ENCODE data around the gene SPDYE18.
"Not testable (repeated sequence)": the region's sequence is repeated elsewhere in the genome, so short reads cannot be mapped to it uniquely, and the experiment has no call there.

Gene SPDYE18

DNA sequence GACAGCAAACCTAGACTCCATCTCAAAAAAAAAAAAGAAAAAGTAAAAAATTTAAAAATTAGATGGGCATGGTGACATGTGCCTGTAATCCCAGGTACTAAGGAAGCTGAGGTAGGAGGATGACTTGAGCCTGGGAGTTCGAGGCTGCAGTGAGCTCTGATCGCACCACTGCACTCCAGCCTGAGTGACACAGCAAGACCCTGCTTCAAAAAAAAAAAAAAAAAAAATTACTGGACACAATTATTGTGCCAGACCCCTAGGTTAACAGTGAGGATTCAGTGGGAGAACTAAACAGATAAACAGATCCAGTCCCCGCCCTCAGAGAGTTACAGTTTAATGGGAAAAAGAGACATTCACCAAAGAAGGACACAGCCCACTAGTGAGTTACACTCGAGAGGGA, 1.4 kb upstream of the SPDYE18 start:
- DNase-seq (ENCODE audit: low spot score in 2 of 2); ATAC-seq; H3K36me3 Mint-ChIP-seq; H3K4me1 Mint-ChIP-seq; H3K27ac Mint-ChIP-seq; H3K4me3 Mint-ChIP-seq; H3K9me3 Mint-ChIP-seq: not testable (repeated sequence)

DNA sequence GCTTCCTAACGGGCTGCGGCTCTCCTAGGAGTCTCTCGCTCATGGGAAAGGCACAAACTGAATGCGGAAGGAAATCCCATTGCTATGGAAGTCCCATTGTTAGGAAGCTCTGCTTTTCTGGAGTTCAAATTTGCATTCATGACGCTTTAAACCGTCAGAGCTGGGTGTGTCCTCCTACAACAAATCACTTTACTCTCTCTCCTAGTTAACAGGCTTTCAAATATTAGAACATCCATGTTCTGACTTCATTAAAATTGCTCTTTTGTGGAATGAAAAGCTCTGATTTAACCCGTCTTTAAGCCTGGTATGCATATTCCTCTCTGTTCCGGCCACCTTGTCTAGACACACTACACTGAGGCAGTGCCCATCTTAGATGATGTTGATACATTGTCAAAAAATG, 30.1 kb downstream of the SPDYE18 start, which contains the start of gene SPDYE17:
Gene SPDYE17 (minus strand): TSS at position 101 of the 400 bp plus-strand sequence. CDS start 1,791 bp downstream, outside the sequence.
- not testable (repeated sequence) for DNase-seq (ENCODE audit: low spot score in 2 of 2); ATAC-seq; H3K9me3 Mint-ChIP-seq; H3K36me3 Mint-ChIP-seq; H3K4me1 Mint-ChIP-seq; H3K4me3 Mint-ChIP-seq; H3K27ac Mint-ChIP-seq

DNA sequence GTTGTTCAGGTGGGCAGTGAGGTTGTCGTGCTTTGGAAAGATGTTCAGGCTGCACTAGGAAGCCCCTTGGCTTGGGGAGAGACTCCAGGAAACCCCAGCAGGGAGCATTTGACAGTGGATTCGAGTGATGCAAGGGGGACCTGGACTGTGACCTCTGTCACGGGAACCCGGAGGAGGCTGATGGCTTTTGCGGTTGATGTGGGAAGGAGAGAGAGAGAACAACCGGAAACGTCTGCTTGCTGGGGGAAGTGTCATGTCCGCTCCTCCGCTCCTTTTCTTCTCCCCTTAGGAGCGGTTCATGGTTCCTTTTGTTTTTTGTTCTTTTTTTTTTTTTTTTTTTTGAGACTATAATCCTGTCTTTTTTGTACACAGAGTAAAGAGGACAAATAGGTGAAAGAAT, 36.0 kb downstream of the SPDYE18 start:
- not testable (repeated sequence) for H3K4me3 Mint-ChIP-seq; H3K4me1 Mint-ChIP-seq; DNase-seq (ENCODE audit: low spot score in 2 of 2); H3K36me3 Mint-ChIP-seq; H3K9me3 Mint-ChIP-seq; H3K27ac Mint-ChIP-seq; ATAC-seq

DNA sequence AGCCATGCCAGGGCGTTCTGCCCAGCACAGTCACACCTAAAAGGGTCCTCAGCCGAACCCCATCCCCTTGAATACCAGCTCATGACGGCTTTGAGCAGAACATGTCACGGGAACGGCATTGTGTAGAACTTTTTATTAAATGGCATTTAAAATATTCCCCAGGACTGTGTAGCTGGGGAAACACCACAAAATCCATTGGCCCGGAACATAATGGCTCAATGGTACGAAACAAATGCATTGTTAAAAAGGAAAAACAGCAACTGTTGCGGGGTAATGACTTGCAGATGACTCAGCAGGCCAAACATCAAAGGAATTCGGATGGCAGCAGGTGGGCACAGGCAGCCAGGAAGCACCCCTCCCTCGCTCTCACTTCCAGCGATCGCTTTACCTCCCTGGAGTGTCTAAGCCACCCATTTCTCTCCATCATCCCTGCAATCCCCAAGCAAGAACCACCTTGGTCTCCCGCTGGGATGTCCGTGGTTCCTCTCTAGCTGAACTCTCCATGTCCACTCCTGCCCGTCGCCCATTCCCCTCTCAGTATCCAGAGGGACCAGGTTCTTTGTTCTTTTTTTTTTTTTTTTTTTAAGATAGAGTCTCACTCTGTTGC, 52.2 kb downstream of the SPDYE18 start:
- not testable (repeated sequence) for H3K4me3 Mint-ChIP-seq; H3K36me3 Mint-ChIP-seq; DNase-seq (ENCODE audit: low spot score in 2 of 2); H3K9me3 Mint-ChIP-seq; H3K27ac Mint-ChIP-seq; ATAC-seq; H3K4me1 Mint-ChIP-seq

DNA sequence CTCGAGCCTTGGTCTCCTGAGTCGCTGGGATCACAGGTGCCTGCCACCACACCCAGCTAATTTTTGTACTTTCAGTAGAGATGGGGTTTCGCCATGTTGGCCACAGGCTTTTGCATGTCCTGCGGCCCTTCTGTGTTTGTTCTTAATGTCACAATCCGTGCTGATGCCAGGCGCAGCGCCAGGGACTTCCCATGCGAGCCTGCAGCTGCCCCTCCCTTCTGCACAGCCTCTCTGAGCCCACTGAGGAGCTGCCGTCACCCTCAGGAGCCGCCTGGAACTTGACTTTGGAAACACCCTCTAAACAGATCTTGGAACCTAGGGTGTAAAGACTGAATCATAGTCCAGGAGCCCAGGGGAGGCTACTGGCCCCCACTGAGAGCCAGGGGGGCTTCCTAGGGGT, 54.4 kb downstream of the SPDYE18 start:
- ATAC-seq; H3K9me3 Mint-ChIP-seq; H3K4me1 Mint-ChIP-seq; H3K36me3 Mint-ChIP-seq; H3K4me3 Mint-ChIP-seq; DNase-seq (ENCODE audit: low spot score in 2 of 2); H3K27ac Mint-ChIP-seq: not testable (repeated sequence)

DNA sequence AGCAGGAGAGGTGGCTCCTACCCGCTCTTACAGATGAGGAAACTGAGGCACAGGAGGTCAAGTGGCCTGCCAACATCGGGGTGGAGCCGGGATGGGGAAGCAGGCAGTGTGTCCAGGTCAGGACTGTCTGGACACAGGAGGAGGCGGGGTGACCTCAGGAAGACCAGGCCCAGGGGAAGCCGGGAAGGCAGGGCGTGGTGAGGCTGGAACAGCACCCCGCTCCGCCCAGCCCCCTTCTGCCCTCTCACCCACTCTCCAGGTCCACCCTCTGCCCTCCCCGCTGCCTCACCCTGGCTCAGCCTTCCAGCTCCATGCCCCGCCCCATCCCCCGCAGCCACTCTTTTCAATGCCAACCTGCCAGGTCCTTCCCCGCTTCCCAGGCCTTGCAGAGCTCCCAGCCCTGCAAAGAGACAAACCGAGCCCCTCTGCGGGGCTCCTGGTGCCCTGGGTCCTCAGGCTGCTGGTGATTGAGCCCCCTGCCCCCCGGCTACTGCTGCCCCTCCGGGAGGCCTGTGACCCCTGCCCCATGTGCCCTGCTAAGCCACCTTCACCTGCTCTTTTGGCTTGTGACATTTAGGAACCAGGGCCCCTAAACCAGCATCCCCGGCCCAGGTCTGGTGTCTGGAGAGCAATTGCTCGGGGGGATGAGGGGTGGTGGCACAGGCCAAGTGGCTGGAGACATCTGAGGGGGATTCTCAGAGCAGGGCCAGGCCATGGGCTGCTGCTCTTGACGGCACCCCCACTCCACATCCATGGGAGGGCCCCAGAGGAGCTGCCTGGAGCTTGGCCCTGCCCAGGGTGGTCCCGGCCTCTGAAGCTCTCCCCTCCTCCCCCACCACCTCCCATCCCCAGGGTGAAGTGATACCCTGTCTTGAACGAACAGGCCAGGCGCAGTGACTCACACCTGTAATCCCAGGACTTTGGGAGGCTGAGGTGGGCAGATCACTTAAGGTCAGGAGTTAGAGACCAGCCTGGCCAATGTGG, 55.9 kb downstream of the SPDYE18 start:
- H3K27ac Mint-ChIP-seq; ATAC-seq; DNase-seq (ENCODE audit: low spot score in 2 of 2); H3K36me3 Mint-ChIP-seq; H3K4me3 Mint-ChIP-seq; H3K9me3 Mint-ChIP-seq; H3K4me1 Mint-ChIP-seq: not testable (repeated sequence)

DNA sequence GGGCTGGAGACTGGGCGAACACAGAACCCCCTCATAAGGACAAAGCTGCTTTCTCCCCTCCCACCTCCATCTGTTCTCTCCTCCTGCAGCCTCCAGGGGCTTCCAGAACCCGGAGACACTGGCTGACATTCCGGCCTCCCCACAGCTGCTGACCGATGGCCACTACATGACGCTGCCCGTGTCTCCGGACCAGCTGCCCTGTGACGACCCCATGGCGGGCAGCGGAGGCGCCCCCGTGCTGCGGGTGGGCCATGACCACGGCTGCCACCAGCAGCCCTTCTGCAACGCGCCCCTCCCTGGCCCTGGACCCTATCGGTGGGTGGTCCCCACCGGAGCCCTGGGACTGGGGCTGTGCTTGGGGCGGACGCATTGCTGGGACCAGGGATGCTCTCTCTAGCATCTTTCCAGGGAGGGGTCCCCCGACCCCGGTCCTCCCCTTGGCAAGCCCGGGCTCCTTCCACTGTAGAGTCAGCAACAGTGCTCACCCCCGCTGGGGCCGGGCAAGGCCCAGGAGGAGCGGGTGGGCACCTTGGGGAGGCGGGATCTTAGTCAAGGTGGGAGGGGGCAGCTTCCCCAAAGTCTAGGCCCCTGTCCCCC, 56.8 kb downstream of the SPDYE18 start:
- ATAC-seq (peak; percentile 25), DNase-seq (ENCODE audit: low spot score in 2 of 2) (peak in 1 of 2 donors; percentile 36)
- not testable (repeated sequence) for H3K27ac Mint-ChIP-seq, H3K4me3 Mint-ChIP-seq, H3K9me3 Mint-ChIP-seq, H3K4me1 Mint-ChIP-seq, H3K36me3 Mint-ChIP-seq

DNA sequence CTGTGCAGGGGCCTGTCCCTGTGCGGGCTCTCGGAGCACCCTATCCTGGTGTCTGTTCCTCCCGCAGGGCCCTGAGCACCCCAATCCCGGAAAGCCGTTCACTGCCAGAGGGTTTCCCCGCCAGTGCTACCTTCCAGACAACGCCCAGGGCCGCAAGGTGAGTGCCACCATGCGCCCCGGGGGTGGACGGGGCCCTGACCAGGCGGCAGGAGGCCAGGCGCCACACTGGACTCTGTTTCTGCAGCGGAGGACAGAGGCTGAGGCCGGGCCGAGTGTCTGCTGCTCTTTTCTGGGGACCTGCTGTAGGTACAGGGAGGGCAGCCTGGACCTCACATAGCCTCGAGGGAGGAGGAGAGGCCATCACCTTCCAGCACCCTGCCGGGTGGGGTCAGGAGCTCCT, 58.2 kb downstream of the SPDYE18 start:
- not testable (repeated sequence) for H3K4me3 Mint-ChIP-seq, H3K27ac Mint-ChIP-seq, H3K9me3 Mint-ChIP-seq, H3K4me1 Mint-ChIP-seq, ATAC-seq, H3K36me3 Mint-ChIP-seq
- peak in 1 of 2 donors; percentile 12 for DNase-seq (ENCODE audit: low spot score in 2 of 2)

DNA sequence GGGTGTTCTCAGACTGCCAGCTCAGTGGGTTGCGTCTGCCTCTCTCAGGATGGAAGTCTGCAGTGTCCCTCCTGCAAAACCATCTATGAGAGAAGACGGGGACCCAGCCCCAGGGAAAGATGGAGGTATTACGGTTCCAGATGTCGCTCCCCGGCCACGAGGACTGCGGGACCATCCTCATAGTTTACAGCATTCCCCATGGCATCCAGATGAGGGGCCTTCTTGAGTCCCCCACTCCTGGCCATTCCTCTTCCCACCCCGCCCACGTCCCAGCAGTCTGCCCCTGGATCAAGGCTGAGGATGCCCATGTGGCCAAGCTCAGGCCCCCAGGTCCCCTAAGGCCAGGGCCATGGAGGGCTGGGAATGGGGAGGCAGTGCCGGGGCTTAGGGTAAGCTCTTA, 59.1 kb downstream of the SPDYE18 start:
- ATAC-seq; H3K36me3 Mint-ChIP-seq; H3K27ac Mint-ChIP-seq; H3K4me1 Mint-ChIP-seq; H3K4me3 Mint-ChIP-seq; H3K9me3 Mint-ChIP-seq; DNase-seq (ENCODE audit: low spot score in 2 of 2): not testable (repeated sequence)

DNA sequence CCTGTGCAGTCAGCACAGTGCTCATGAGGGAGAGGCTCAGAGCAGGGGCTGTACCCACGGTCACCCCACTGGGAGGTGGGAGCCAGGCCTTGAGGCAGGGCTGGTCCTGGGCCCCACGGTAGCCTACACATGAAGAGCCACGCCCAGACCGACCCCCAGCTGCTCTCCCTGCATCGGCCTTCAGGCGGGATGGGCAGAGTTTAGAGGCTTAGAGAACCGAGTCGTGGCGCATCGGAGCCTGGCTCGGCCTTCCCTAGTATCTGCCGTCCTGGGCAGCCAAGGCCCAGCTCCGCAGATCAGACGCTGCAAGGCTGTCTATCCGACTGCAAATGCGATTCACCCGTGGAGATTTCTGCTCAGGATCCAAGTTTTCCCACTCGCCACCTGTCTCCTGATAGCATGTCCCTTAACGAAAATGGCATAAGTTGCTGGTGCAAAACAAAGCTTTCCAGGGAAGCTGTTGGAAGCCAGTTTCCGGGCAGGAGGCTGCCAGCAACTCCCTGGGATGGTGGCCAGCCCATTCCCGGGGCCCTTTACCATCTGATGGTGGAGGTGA, 59.6 kb downstream of the SPDYE18 start:
- H3K4me3 Mint-ChIP-seq; ATAC-seq; H3K27ac Mint-ChIP-seq; H3K4me1 Mint-ChIP-seq; H3K36me3 Mint-ChIP-seq; H3K9me3 Mint-ChIP-seq; DNase-seq (ENCODE audit: low spot score in 2 of 2): not testable (repeated sequence)

DNA sequence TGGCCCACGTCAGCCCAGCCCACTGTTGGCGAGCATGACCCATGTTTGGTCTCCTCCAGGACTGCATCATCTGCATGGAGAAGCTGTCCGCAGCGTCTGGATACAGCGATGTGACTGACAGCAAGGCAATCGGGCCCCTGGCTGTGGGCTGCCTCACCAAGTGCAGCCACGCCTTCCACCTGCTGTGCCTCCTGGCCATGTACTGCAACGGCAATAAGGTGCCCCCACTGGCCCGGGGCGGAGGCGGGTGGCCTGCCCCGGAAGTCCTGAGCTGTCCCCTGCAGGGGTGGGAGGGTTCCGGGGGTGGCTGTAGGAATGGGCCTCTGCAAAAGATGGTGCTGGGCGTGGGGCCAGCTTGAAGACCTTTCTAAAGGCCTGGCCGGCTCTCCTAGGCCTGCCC, 60.3 kb downstream of the SPDYE18 start:
- not testable (repeated sequence) for H3K4me1 Mint-ChIP-seq; DNase-seq (ENCODE audit: low spot score in 2 of 2); H3K9me3 Mint-ChIP-seq; H3K4me3 Mint-ChIP-seq; H3K27ac Mint-ChIP-seq; H3K36me3 Mint-ChIP-seq; ATAC-seq

Data from stimulated activated effector memory CD8-positive, alpha-beta T cell treated with anti-CD3 and anti-CD28 coated beads, Interleukin-12 subunit alpha, Interleukin-12 subunit beta, amount 100 ng/mL, for 72 hours (primary cell).